Sciatic nerve (tissue), 2 donors: Measurements from ENCODE around the gene PCDH20. TPM values are rescaled to one million over a fixed set of nuclear protein-coding genes. Genes with fewer than 3 reads are reported as not detected.
"Not testable (repeated sequence)": the region's sequence is repeated elsewhere in the genome, so short reads cannot be mapped to it uniquely, and the experiment has no call there.

Experiments used
- ATAC-seq: fragments of 200-7000 bp; cut with Tn5 transposase; one replicate; pipeline ENCODE4 v1.9.1; 2020; ENCODE audit warnings: mild to moderate bottlenecking, moderate library complexity
- DNase-seq: peaks from one replicate; pipeline ENCODE4 v3.0.0-alpha.2; 2020; ENCODE audit warnings: low spot score
- intact Hi-C: fragments of 100-400 bp; cut with DNase I; formaldehyde crosslinking; loops from one replicate; pipeline ENCODE4 v1.14.2; 2022
- total RNA-seq: library from RNA; stranded (reverse); fragmentation: NEBNext Ultra II Directional; extraction: Animal tissue kit (Norgen Biotek cat#: 25700); gene quantifications from one replicate; pipeline ENCODE4 v1.2.1, GENCODE V29; 2021
- donor health status: DM: no; HTN: no; CAD: no.
- donor health status: DM: no; HTN: no; CAD: no.

Gene PCDH20
- total RNA-seq, 1 donor from 2014 or later = 0.45 TPM

DNA sequence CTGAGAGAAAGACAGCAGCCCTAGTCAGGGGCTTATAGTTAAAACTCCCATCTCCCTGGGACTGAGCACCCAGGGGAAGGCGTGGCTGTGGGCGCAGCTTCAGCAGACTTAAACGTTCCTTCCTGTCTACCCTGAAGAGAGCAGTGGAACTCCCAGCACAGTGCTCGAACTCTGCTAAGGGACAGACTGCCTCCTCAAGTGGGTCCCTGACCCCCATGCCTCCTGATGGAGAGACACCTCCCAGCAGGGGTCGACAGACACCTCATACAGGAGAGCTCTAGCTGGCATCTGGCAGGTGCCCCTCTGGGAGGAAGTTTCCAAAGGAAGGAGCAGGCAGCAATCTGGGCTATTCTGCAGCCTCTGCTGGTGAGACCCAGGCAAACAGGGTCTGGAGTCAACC lies 51.0 kb downstream of the PCDH20 start:
- DNase-seq, intact Hi-C loops, ATAC-seq: not testable (repeated sequence)

DNA sequence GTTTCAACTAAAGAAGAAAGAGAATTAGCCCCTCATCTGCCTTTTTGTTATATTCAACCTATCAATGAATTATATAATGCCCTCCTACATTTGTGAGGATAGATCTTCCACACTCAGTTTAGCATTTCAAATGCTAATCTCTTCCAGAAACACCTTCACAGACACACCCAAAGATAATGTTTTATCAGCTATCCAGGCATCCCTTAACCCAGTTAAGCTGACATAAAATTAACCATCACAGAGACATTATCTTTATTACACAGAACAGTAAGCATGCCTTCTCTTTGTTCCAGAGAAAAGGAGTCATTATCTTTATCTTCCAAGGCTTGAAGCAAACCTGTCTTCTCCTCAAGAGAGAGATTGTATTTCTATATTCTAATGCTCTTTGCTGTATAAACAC lies 53.1 kb downstream of the PCDH20 start:
- DNase-seq (no peak), ATAC-seq (no peak)
- intact Hi-C loops = no loop called here
